K562 (cell line): ENCODE data around the gene CCDC148. TPM values are rescaled to one million over a fixed set of nuclear protein-coding genes. Genes with fewer than 3 reads are reported as not detected.

Experiments
- ARHGAP35 ChIP-seq: fragments of 450-650 bp; IDR thresholded peaks from 2 replicates; pipeline ENCODE4 v1.6.1; 2018; ENCODE audit not compliant: partially characterized antibody
- ATF7 ChIP-seq: fragments of 450-650 bp; IDR thresholded peaks from 2 replicates; pipeline ENCODE4 v1.7.1; 2014; ENCODE audit warnings: mild to moderate bottlenecking, moderate library complexity
- CBFA2T2 ChIP-seq: fragments of 450-650 bp; conservative IDR thresholded peaks from 2 replicates; pipeline ENCODE4 v1.6.1; 2017; ENCODE audit warnings: mild to moderate bottlenecking
- CBFA2T3 ChIP-seq: fragments of 450-650 bp; IDR thresholded peaks from 2 replicates; pipeline ENCODE4 v1.6.1; 2017
- CCNT2 ChIP-seq: IDR thresholded peaks from 2 replicates; pipeline ENCODE4 v1.6.1; 2011; ENCODE audit warnings: borderline replicate concordance, low read depth, mild to moderate bottlenecking, moderate library complexity, mixed read lengths, low read length; ENCODE audit not compliant: insufficient read length; ENCODE audit errors: extremely low read depth
- FOXK2 ChIP-seq, 2 experiments: fragments of 450-650 bp; IDR thresholded peaks in 1 of 2; conservative IDR thresholded peaks in 1 of 2; 2 replicates each; pipeline ENCODE4 v1.6.1; 2016; ENCODE audit warnings: low read depth in 2 of 2, mild to moderate bottlenecking in 1 of 2
- MEIS2 ChIP-seq: fragments of 450-650 bp; IDR thresholded peaks from 2 replicates; pipeline ENCODE4 v1.6.1; 2014; ENCODE audit warnings: mild to moderate bottlenecking; ENCODE audit not compliant: partially characterized antibody
- NCOR1 ChIP-seq: fragments of 450-650 bp; IDR thresholded peaks from 2 replicates; pipeline ENCODE4 v1.6.1; 2016; ENCODE audit warnings: mild to moderate bottlenecking, moderate library complexity
- ZNF395 ChIP-seq: fragments of 200-800 bp; sonication (Bioruptor generic); IDR thresholded peaks from 2 replicates; pipeline ENCODE4 v1.6.1; 2017; ENCODE audit warnings: missing genetic modification characterization, missing compliant biosample characterization
- ZNF445 ChIP-seq: fragments of 250-450 bp; sonication (Bioruptor Pico); IDR thresholded peaks from 2 replicates; pipeline ENCODE4 v1.4.0; 2020; ENCODE audit warnings: low read depth, mild to moderate bottlenecking, moderate library complexity
- ZNF644 ChIP-seq: fragments of 200-800 bp; sonication (Bioruptor generic); IDR thresholded peaks from 2 replicates; pipeline ENCODE4 v1.6.1; 2016; ENCODE audit warnings: low read depth, missing genetic modification characterization, missing compliant biosample characterization
- polyA plus RNA-seq, 8 experiments: library from polyadenylated mRNA; depleted of rRNA in 4 of 8; stranded (reverse) in 5 of 8; unstranded in 3 of 8; fragments of >200 nt; fragmentation: Nextera tagmentation in 2 of 8; fragmentation: Illumina TruSeq in 1 of 8; extraction: Ambion mirVana in 2 of 8; extraction: Trizol in 1 of 8; gene quantifications; 2 replicates each; pipeline versions ENCODE4 v1.2.1 to v1.2.3, GENCODE V29; 2011 to 2014; ENCODE audit warnings: inconsistent platforms in 1 of 8, missing spikeins in 1 of 8
- total RNA-seq, 7 experiments: library from RNA; depleted of rRNA in 6 of 7; stranded (reverse); fragments of >200 nt in 6 of 7; fragmentation: Illumina TruSeq in 2 of 7; extraction: Trizol in 2 of 7; gene quantifications; 2 replicates each; pipeline versions ENCODE4 v1.2.1 to v1.2.3, GENCODE V29; 2011 to 2021; ENCODE audit warnings: low replicate concordance in 1 of 7
- TF ChIP-seq, protein P1 (sequence below): IDR thresholded peaks from 2 replicates; pipeline ENCODE4 v1.6.1; 2016; ENCODE audit warnings: missing genetic modification characterization, missing compliant biosample characterization
- TF ChIP-seq, protein P2 (sequence below): fragments of 450-650 bp; IDR thresholded peaks from 2 replicates; pipeline ENCODE4 v1.6.1; 2016; ENCODE audit warnings: missing biosample characterization, missing genetic modification characterization
- TF ChIP-seq, protein P3 (sequence below), 2 experiments: fragments of 450-650 bp; IDR thresholded peaks; 2 replicates each; pipeline ENCODE4 v1.6.1; 2016

The CCDC148 gene
- total and polyA plus RNA-seq, 9 of the 15 experiments (the other 6 are each of a cell fraction or from before 2014, with no cell fraction given): 0.10 to 1.4 (median 0.65) TPM

GRCh38 chr2:158359846-158360245, 96.7 kb downstream of the CCDC148 start (continued):
- TF ChIP-seq, protein P1, sequence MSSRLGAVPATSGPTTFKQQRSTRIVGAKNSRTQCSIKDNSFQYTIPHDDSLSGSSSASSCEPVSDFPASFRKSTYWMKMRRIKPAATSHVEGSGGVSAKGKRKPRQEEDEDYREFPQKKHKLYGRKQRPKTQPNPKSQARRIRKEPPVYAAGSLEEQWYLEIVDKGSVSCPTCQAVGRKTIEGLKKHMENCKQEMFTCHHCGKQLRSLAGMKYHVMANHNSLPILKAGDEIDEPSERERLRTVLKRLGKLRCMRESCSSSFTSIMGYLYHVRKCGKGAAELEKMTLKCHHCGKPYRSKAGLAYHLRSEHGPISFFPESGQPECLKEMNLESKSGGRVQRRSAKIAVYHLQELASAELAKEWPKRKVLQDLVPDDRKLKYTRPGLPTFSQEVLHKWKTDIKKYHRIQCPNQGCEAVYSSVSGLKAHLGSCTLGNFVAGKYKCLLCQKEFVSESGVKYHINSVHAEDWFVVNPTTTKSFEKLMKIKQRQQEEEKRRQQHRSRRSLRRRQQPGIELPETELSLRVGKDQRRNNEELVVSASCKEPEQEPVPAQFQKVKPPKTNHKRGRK (tag): no peak
- TF ChIP-seq NCOR1 (peak; percentile 62), CBFA2T3 (peak; percentile 79), CBFA2T2 (peak; percentile 65), ZNF644 (tag) (no peak), ZNF445 (CRISPR knock-in tag) (no peak), ZNF395 (CRISPR knock-in tag) (no peak), CCNT2 (no peak), ARHGAP35 (no peak), ATF7 (peak; percentile 97), FOXK2 (conservative IDR thresholded peaks at IDR 0.05 in 1 of 2, IDR thresholded peaks at IDR 0.05 in 1 of 2; ENCODE audit: low read depth in 2 of 2) (peak in 1 of 2 experiments; percentile 98; a peak in 2 of 4 replicates), MEIS2 (peak; percentile 33)
- TF ChIP-seq, protein P2, sequence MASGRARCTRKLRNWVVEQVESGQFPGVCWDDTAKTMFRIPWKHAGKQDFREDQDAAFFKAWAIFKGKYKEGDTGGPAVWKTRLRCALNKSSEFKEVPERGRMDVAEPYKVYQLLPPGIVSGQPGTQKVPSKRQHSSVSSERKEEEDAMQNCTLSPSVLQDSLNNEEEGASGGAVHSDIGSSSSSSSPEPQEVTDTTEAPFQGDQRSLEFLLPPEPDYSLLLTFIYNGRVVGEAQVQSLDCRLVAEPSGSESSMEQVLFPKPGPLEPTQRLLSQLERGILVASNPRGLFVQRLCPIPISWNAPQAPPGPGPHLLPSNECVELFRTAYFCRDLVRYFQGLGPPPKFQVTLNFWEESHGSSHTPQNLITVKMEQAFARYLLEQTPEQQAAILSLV (tag): no peak
- TF ChIP-seq, protein P3, sequence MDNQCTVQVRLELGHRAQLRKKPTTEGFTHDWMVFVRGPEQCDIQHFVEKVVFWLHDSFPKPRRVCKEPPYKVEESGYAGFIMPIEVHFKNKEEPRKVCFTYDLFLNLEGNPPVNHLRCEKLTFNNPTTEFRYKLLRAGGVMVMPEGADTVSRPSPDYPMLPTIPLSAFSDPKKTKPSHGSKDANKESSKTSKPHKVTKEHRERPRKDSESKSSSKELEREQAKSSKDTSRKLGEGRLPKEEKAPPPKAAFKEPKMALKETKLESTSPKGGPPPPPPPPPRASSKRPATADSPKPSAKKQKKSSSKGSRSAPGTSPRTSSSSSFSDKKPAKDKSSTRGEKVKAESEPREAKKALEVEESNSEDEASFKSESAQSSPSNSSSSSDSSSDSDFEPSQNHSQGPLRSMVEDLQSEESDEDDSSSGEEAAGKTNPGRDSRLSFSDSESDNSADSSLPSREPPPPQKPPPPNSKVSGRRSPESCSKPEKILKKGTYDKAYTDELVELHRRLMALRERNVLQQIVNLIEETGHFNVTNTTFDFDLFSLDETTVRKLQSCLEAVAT (IDR thresholded peaks at IDR 0.05): peak in 1 of 2 experiments; percentile 59; a peak in 2 of 4 replicates
